ENCODE measurements around the gene PURA. TPM values are rescaled to one million over a fixed set of nuclear protein-coding genes. Genes with fewer than 3 reads are reported as not detected.

The PURA gene
- total and polyA plus RNA-seq, 2 donors (not counting 1 experiment from before 2014, with no cell fraction given): 2.2 to 23.5 TPM

DNA sequence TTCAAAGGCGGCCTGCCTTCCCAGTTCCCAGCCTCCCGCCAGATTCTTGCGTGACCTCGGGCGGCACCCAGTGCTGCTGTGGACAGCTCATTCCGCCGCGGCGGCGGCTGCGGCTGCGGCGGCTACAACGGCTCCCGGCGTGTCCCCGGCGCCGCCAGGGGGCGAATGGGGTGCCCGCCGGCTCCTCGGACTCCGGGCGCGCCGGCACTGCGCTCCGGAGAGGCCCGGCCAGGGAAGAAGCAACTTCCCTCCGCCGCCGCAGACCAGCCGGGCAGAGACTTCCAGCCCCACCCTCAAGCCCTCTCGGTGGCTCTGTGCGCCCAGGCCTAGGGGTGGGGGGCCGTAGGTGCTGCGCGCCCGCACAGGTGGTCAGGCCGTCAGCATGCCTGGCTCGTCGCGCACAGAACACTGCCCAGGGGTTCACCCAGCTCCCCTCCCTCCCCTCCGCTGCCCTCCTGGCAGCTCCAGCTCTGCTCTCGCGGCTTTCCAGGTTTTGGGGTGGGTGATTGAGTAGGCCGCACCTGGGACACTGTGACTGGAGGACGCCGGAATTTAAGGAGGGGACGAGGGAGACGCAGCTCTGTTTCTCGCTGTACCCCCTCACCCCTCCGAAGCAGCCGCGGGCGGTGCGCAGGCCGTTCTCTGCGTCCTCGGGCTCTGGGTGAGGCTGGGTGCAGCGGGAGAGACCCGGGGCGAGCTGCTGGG is 32.1 kb downstream of the PURA start:
- ATAC-seq (ENCODE audit: low read depth): peak; percentile 73
- H3K9ac ChIP-seq (ENCODE audit: low read length): peak overlapping the region; percentile 46
- peak; percentile 77 for DNase-seq
- H3K79me2 ChIP-seq (ENCODE audit: control insufficient read depth, insufficient read depth, low read length): peaks cover 18% of the 10 kb centered on the region
- Mint-ChIP-seq H3K27me3 (peaks cover 20% of the 10 kb centered on the region), H3K4me3 (peak overlapping the region; percentile 66), H3K27ac (no peak overlapping the region), H3K9me3 (ENCODE audit: insufficient read depth) (no peaks in the 10 kb centered on the region), H3K4me1 (peaks cover 24% of the 10 kb centered on the region)
- no peak for TF ChIP-seq EZH2 (IDR thresholded peaks at IDR 0.05; ENCODE audit: borderline replicate concordance, insufficient read depth, low read depth, low read length, poor library complexity, severe bottlenecking)
- peak; percentile 79 for TF ChIP-seq CTCF (IDR thresholded peaks at IDR 0.05)
- peaks cover 17 to 23% of the 10 kb centered on the region in 2 donors for H3K4me1 ChIP-seq (ENCODE audit: control insufficient read depth in 2 of 2, insufficient read depth in 2 of 2, low read length in 2 of 2)
- H2AFZ ChIP-seq (ENCODE audit: insufficient read depth, low read depth, low read length, poor library complexity, severe bottlenecking): peak overlapping the region; percentile 60
- H4K20me1 ChIP-seq (ENCODE audit: control insufficient read depth, insufficient read depth, low read length, poor library complexity, severe bottlenecking): peaks cover 47% of the 10 kb centered on the region
- no peaks in the 10 kb centered on the region for H3K36me3 ChIP-seq (replicated peaks in 1 of 2; ENCODE audit: control extremely low read depth in 1 of 2, control insufficient read depth in 1 of 2, extremely low read depth in 1 of 2, insufficient read depth in 2 of 2, low read length in 1 of 2)
- intact Hi-C loops (cut with micrococcal nuclease): loop anchor here (2.0 kb wide), 1 partner anchor 39 kb away; no protein-coding TSS in a partner anchor
- 3% methylated on average over 63 of the region's 64 CpGs for WGBS (ENCODE audit: insufficient coverage)
- CTCF ChIA-PET: interaction anchor here (0.7 to 23.0 kb wide), 20 partner anchors 10 to 1066 kb away, joined by 3 to 513 read pairs (median 8); partner anchors contain the start of genes CYSTM1, NRG2 and PURA
- H3K27ac ChIP-seq (ENCODE audit: low read length in 2 of 2): no peak overlapping the region
- peak overlapping the region; percentile 83 for H3K4me2 ChIP-seq (replicated peaks; ENCODE audit: low read depth, low read length, poor library complexity, severe bottlenecking)
- POLR2A ChIA-PET: interaction anchor here (0.6 to 0.7 kb wide), 2 partner anchors 37 to 153 kb away, joined by 3 to 5 read pairs; no protein-coding TSS in a partner anchor
- peaks cover 0 to 27% (median 11%) of the 10 kb centered on the region in 4 experiments for H3K27me3 ChIP-seq (replicated peaks in 1 of 4; ENCODE audit: control extremely low read depth in 1 of 4, control insufficient read depth in 3 of 4, insufficient read depth in 4 of 4, low read length in 3 of 4)
- peak overlapping the region in 4 of 5 experiments; percentile 22 to 43 (median 40) for H3K4me3 ChIP-seq (ENCODE audit: control extremely low read depth in 1 of 5, extremely low read depth in 1 of 5, insufficient read depth in 1 of 5, low read depth in 2 of 5, low read length in 4 of 5)
- peaks cover 0 to 3% (median 0%) of the 10 kb centered on the region in 3 donors for H3K9me3 ChIP-seq (ENCODE audit: control extremely low read depth in 1 of 3, control insufficient read depth in 2 of 3, insufficient read depth in 1 of 3, low read length in 2 of 3)

DNA sequence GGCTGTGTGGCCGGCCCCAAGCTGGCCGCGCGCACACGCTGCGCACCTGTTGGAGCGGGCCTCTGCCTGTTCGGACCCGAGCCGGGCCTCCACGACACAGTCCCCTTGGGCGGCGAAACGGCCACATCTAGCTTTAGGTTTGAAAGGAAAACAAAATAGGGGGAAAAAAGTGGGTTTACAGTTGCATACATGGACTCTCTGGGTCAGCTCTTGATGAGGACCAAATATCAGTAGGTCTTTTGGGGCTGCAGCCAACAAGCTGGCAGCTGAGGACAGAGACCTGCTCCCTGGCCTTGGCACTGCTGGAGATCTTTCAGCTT is 32.6 kb downstream of the PURA start:
- peaks cover 20% of the 10 kb centered on the region for H3K27me3 Mint-ChIP-seq
- H3K79me2 ChIP-seq (ENCODE audit: control insufficient read depth, insufficient read depth, low read length): peaks cover 16% of the 10 kb centered on the region
- no peak for TF ChIP-seq EZH2 (IDR thresholded peaks at IDR 0.05; ENCODE audit: borderline replicate concordance, insufficient read depth, low read depth, low read length, poor library complexity, severe bottlenecking)
- TF ChIP-seq CTCF (IDR thresholded peaks at IDR 0.05): no peak
- peak overlapping the region; percentile 83 for H3K4me2 ChIP-seq (replicated peaks; ENCODE audit: low read depth, low read length, poor library complexity, severe bottlenecking)
- H3K27ac ChIP-seq (ENCODE audit: low read length in 2 of 2): no peak overlapping the region
- H3K4me1 ChIP-seq (ENCODE audit: control insufficient read depth in 2 of 2, insufficient read depth in 2 of 2, low read length in 2 of 2): peaks cover 17 to 21% of the 10 kb centered on the region in 2 donors
- no peaks in the 10 kb centered on the region for H3K36me3 ChIP-seq (replicated peaks in 1 of 2; ENCODE audit: control extremely low read depth in 1 of 2, control insufficient read depth in 1 of 2, extremely low read depth in 1 of 2, insufficient read depth in 2 of 2, low read length in 1 of 2)
- H3K27me3 ChIP-seq (replicated peaks in 1 of 4; ENCODE audit: control extremely low read depth in 1 of 4, control insufficient read depth in 3 of 4, insufficient read depth in 4 of 4, low read length in 3 of 4): peaks cover 0 to 27% (median 11%) of the 10 kb centered on the region in 4 experiments
- DNase-seq: no peak
- H4K20me1 ChIP-seq (ENCODE audit: control insufficient read depth, insufficient read depth, low read length, poor library complexity, severe bottlenecking): peaks cover 43% of the 10 kb centered on the region
- no peak overlapping the region for H3K27ac Mint-ChIP-seq
- H3K9ac ChIP-seq (ENCODE audit: low read length): peak overlapping the region; percentile 46
- H3K4me3 ChIP-seq (ENCODE audit: control extremely low read depth in 1 of 5, extremely low read depth in 1 of 5, insufficient read depth in 1 of 5, low read depth in 2 of 5, low read length in 4 of 5): peak overlapping the region in 1 of 5 experiments; percentile 42
- ChIA-PET POLR2A (interaction anchor here (0.6 to 0.7 kb wide), 2 partner anchors 38 to 153 kb away, joined by 3 to 5 read pairs; no protein-coding TSS in a partner anchor), CTCF (interaction anchor here (0.7 to 23.0 kb wide), 14 partner anchors 9 to 103 kb away, joined by 3 to 513 read pairs (median 18); partner anchors contain the start of genes NRG2 and PURA)
- intact Hi-C loops (cut with micrococcal nuclease): no loop called here
- no peak for ATAC-seq (ENCODE audit: low read depth)
- H2AFZ ChIP-seq (ENCODE audit: insufficient read depth, low read depth, low read length, poor library complexity, severe bottlenecking): peak overlapping the region; percentile 60
- H3K9me3 ChIP-seq (ENCODE audit: control extremely low read depth in 1 of 3, control insufficient read depth in 2 of 3, insufficient read depth in 1 of 3, low read length in 2 of 3): peaks cover 0 to 3% (median 0%) of the 10 kb centered on the region in 3 donors
- peak overlapping the region; percentile 54 for H3K4me3 Mint-ChIP-seq
- no peaks in the 10 kb centered on the region for H3K9me3 Mint-ChIP-seq (ENCODE audit: insufficient read depth)
- WGBS (ENCODE audit: insufficient coverage): 18% methylated on average over 14 of the region's 14 CpGs
- H3K4me1 Mint-ChIP-seq: peaks cover 24% of the 10 kb centered on the region

All from B cell (primary cell).